HEK293T (cell line): ENCODE results near the gene ETHE1.

Experiments used
- CTBP1 ChIP-seq: fragments of 450-650 bp; IDR thresholded peaks from 2 replicates; pipeline ENCODE4 v1.6.1; 2016; ENCODE audit warnings: borderline replicate concordance
- L3MBTL2 ChIP-seq: fragments of 450-650 bp; conservative IDR thresholded peaks from 2 replicates; pipeline ENCODE4 v1.6.1; 2016; ENCODE audit warnings: mild to moderate bottlenecking

- TF ChIP-seq L3MBTL2 = no peak
- no peak for TF ChIP-seq CTBP1
Observed at GRCh38 chr19:43488179-43488578, 38.8 kb downstream of the ETHE1 start.
